ENCODE results near the gene SNAI3.
A peak's percentile ranks its signal among the peaks of the same experiment; 100 is the strongest.

Gene SNAI3

GRCh38 chr16:88680554-88681083 lies 5.7 kb downstream of the SNAI3 start (continued):
- TF ChIP-seq POU6F1 (CRISPR knock-in tag; IDR thresholded peaks at IDR 0.05; ENCODE audit: borderline replicate concordance, low read depth) (no peak), GLIS3 (CRISPR knock-in tag; IDR thresholded peaks at IDR 0.05) (no peak), TOX (CRISPR knock-in tag; IDR thresholded peaks at IDR 0.05; ENCODE audit: borderline replicate concordance) (no peak), ZNF70 (CRISPR knock-in tag; IDR thresholded peaks at IDR 0.05) (no peak), PATZ1 (CRISPR knock-in tag; IDR thresholded peaks at IDR 0.05; ENCODE audit: borderline replicate concordance) (no peak), SNAI2 (CRISPR knock-in tag; IDR thresholded peaks at IDR 0.05) (no peak), BACH2 (CRISPR knock-in tag; IDR thresholded peaks at IDR 0.05; ENCODE audit: borderline replicate concordance) (no peak)

- TF ChIP-seq POU6F1 (CRISPR knock-in tag; IDR thresholded peaks at IDR 0.05; ENCODE audit: borderline replicate concordance, low read depth) (no peak), ARNTL (CRISPR knock-in tag; IDR thresholded peaks at IDR 0.05; ENCODE audit: borderline replicate concordance, low read depth) (no peak), PPARA (CRISPR knock-in tag; IDR thresholded peaks at IDR 0.05; ENCODE audit: borderline replicate concordance) (no peak)
- ATAC-seq, result peak; percentile 45
Measured at GRCh38 chr16:88678224-88678979, 7.9 kb downstream of the SNAI3 start.

GRCh38 chr16:88677721-88678120 lies 8.6 kb downstream of the SNAI3 start:
- TF ChIP-seq ZFP30 (CRISPR knock-in tag; IDR thresholded peaks at IDR 0.05), result no peak
- TF ChIP-seq ZNF70 (CRISPR knock-in tag; IDR thresholded peaks at IDR 0.05), result no peak
- no peak for TF ChIP-seq PATZ1 (CRISPR knock-in tag; IDR thresholded peaks at IDR 0.05; ENCODE audit: borderline replicate concordance)
- no peak for TF ChIP-seq CSDC2 (CRISPR knock-in tag; IDR thresholded peaks at IDR 0.05)
- ATAC-seq, result peak; percentile 36; the same call in 1 of the 3 replicates

- ATAC-seq, result no peak
- TF ChIP-seq GLIS3 (CRISPR knock-in tag; IDR thresholded peaks at IDR 0.05) (no peak), TOX (CRISPR knock-in tag; IDR thresholded peaks at IDR 0.05; ENCODE audit: borderline replicate concordance) (no peak), ZNF70 (CRISPR knock-in tag; IDR thresholded peaks at IDR 0.05) (no peak), PATZ1 (CRISPR knock-in tag; IDR thresholded peaks at IDR 0.05; ENCODE audit: borderline replicate concordance) (no peak), CREB5 (CRISPR knock-in tag; IDR thresholded peaks at IDR 0.05; ENCODE audit: low read depth) (no peak), ZC3H10 (CRISPR knock-in tag; IDR thresholded peaks at IDR 0.05) (no peak), SNAI2 (CRISPR knock-in tag; IDR thresholded peaks at IDR 0.05) (no peak), ZFP3 (CRISPR knock-in tag; IDR thresholded peaks at IDR 0.05) (no peak), CSRNP3 (CRISPR knock-in tag; IDR thresholded peaks at IDR 0.05) (no peak), POU6F1 (CRISPR knock-in tag; IDR thresholded peaks at IDR 0.05; ENCODE audit: borderline replicate concordance, low read depth) (no peak), ARNTL (CRISPR knock-in tag; IDR thresholded peaks at IDR 0.05; ENCODE audit: borderline replicate concordance, low read depth) (no peak), RARB (CRISPR knock-in tag; IDR thresholded peaks at IDR 0.05) (no peak), TCF4 (CRISPR knock-in tag; IDR thresholded peaks at IDR 0.05; ENCODE audit: borderline replicate concordance) (no peak), CSDC2 (CRISPR knock-in tag; IDR thresholded peaks at IDR 0.05) (no peak), ZNF565 (CRISPR knock-in tag; conservative IDR thresholded peaks at IDR 0.05; ENCODE audit: low read depth) (no peak), BACH2 (CRISPR knock-in tag; IDR thresholded peaks at IDR 0.05; ENCODE audit: borderline replicate concordance) (no peak)
Measured at GRCh38 chr16:88676502-88677242, 9.6 kb downstream of the SNAI3 start.
